DOHH2 (cell line): ENCODE measurements around the gene TMPRSS4.

ENCODE experiments used
- EZH2phosphoT487 ChIP-seq: fragments of 200-600 bp; sonication (generic); IDR thresholded peaks from 2 replicates; pipeline ENCODE4 v1.6.1; 2017; ENCODE audit warnings: borderline replicate concordance, mild to moderate bottlenecking, antibody characterized with exemption, low read length, moderate library complexity, mixed read lengths
- TF ChIP-seq, protein P1 (sequence below): fragments of 200-600 bp; sonication (generic); IDR thresholded peaks from one replicate; pipeline ENCODE4 v1.5.1; 2014; ENCODE audit warnings: antibody characterized with exemption, mild to moderate bottlenecking, low read depth, low read length; ENCODE audit not compliant: poor library complexity, severe bottlenecking

DNA sequence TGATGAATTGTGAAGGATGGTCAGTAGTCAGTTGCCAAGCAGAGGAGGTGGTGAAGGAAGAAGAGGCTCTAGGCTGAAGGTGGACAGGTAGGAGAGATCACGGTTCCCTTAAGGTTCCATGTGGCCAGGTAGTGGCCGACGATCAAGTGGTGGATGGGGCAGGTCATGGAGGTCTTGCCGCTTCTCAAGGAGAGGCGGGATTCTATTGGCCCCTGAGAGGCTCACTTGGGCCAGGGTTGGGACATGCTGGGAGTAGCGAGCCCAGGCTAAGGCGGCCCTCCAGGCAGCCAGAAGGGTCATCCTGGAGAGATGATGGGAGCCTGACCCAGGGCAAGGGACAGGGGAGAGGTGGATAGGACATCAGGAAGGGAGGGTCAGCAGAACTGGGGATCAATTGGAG is 20.9 kb upstream of the TMPRSS4 start:
- TF ChIP-seq, protein P1, sequence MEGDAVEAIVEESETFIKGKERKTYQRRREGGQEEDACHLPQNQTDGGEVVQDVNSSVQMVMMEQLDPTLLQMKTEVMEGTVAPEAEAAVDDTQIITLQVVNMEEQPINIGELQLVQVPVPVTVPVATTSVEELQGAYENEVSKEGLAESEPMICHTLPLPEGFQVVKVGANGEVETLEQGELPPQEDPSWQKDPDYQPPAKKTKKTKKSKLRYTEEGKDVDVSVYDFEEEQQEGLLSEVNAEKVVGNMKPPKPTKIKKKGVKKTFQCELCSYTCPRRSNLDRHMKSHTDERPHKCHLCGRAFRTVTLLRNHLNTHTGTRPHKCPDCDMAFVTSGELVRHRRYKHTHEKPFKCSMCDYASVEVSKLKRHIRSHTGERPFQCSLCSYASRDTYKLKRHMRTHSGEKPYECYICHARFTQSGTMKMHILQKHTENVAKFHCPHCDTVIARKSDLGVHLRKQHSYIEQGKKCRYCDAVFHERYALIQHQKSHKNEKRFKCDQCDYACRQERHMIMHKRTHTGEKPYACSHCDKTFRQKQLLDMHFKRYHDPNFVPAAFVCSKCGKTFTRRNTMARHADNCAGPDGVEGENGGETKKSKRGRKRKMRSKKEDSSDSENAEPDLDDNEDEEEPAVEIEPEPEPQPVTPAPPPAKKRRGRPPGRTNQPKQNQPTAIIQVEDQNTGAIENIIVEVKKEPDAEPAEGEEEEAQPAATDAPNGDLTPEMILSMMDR, result no peak
- no peak for TF ChIP-seq EZH2phosphoT487
